ENCODE data around the gene LMNA.

Gene LMNA

GRCh38 chr1:156140879-156141707, 26.6 kb downstream of the LMNA start:
- peak; percentile 83 for DNase-seq (ENCODE audit: low read depth)

GRCh38 chr1:156143765-156144489, 29.4 kb downstream of the LMNA start:
- DNase-seq (ENCODE audit: low read depth), result peak; percentile 93

GRCh38 chr1:156144742-156145141, 30.2 kb downstream of the LMNA start:
- DNase-seq (ENCODE audit: low read depth), result no peak

GRCh38 chr1:156145650-156146019, 31.1 kb downstream of the LMNA start:
- DNase-seq (ENCODE audit: low read depth), result no peak

- DNase-seq (ENCODE audit: low read depth), result peak; percentile 97
These were observed 31.7 kb downstream of the LMNA start for GRCh38 chr1:156146020-156146768.

- DNase-seq (ENCODE audit: low read depth), result peak; percentile 47
These were observed 32.4 kb downstream of the LMNA start for GRCh38 chr1:156146769-156147405.

GRCh38 chr1:156148216-156148615, 33.7 kb downstream of the LMNA start:
- no peak for DNase-seq (ENCODE audit: low read depth)

- no peak for DNase-seq (ENCODE audit: low read depth)
These were observed 35.1 kb downstream of the LMNA start for GRCh38 chr1:156149374-156150332.

GRCh38 chr1:156150333-156151011, 36.0 kb downstream of the LMNA start:
- DNase-seq (ENCODE audit: low read depth), result no peak

- DNase-seq (ENCODE audit: low read depth), result peak; percentile 85
These were observed 36.7 kb downstream of the LMNA start for GRCh38 chr1:156151093-156151688.

- peak; percentile 60 for DNase-seq (ENCODE audit: low read depth)
These were observed 38.1 kb downstream of the LMNA start for GRCh38 chr1:156152628-156153027.

GRCh38 chr1:156153362-156153761, 38.9 kb downstream of the LMNA start, which contains the start of gene SEMA4A:
TSS of gene SEMA4A (plus strand) at chr1:156153585. CDS start at chr1:156154579, 994 bp downstream.
- DNase-seq (ENCODE audit: low read depth), result no peak

GRCh38 chr1:156154317-156154749, 39.8 kb downstream of the LMNA start:
- DNase-seq (ENCODE audit: low read depth), result no peak

- DNase-seq (ENCODE audit: low read depth), result no peak
These were observed 41.4 kb downstream of the LMNA start for GRCh38 chr1:156155756-156156510.

- no peak for DNase-seq (ENCODE audit: low read depth)
These were observed 43.0 kb downstream of the LMNA start for GRCh38 chr1:156157506-156157905.

GRCh38 chr1:156157966-156158365, 43.5 kb downstream of the LMNA start:
- DNase-seq (ENCODE audit: low read depth), result no peak

- DNase-seq (ENCODE audit: low read depth), result no peak
These were observed 45.7 kb downstream of the LMNA start for GRCh38 chr1:156160000-156160742.

GRCh38 chr1:156160743-156161171, 46.2 kb downstream of the LMNA start:
- DNase-seq (ENCODE audit: low read depth), result peak; percentile 83
